Activated T-helper 1 cell treated with Interleukin-2 at 50 U/mL for 16 hours (primary cell): ENCODE data around the gene LRRC73.
"Not testable (repeated sequence)": the region's sequence is repeated elsewhere in the genome, so short reads cannot be mapped to it uniquely, and the experiment has no call there.

Experiments
- DNase-seq: peaks from one replicate; pipeline ENCODE4 v3.0.0-alpha.2; 2020; ENCODE audit warnings: low read depth

LRRC73 gene

GRCh38 chr6:43509984-43510826, at the start of gene LRRC73:
TSS of gene LRRC73 (minus strand) at chr6:43510346. CDS start at chr6:43509785, 561 bp downstream.
- peak; percentile 67 for DNase-seq

GRCh38 chr6:43559328-43559727, 49.2 kb upstream of the LRRC73 start:
- no peak for DNase-seq

- DNase-seq, result not testable (repeated sequence)
Observed at GRCh38 chr6:43557620-43558019, 47.5 kb upstream of the LRRC73 start.

GRCh38 chr6:43547222-43547621, 37.1 kb upstream of the LRRC73 start:
- DNase-seq, result no peak

GRCh38 chr6:43544461-43544860, 34.3 kb upstream of the LRRC73 start:
- DNase-seq, result no peak

- DNase-seq, result no peak
Observed at GRCh38 chr6:43541774-43542471, 31.8 kb upstream of the LRRC73 start.

- DNase-seq, result no peak
Observed at GRCh38 chr6:43540507-43540906, 30.4 kb upstream of the LRRC73 start.

GRCh38 chr6:43539409-43539808, 29.3 kb upstream of the LRRC73 start:
- not testable (repeated sequence) for DNase-seq

- not testable (repeated sequence) for DNase-seq
Observed at GRCh38 chr6:43538986-43539385, 28.8 kb upstream of the LRRC73 start.

- DNase-seq, result no peak
Observed at GRCh38 chr6:43532201-43532600, 22.1 kb upstream of the LRRC73 start.

GRCh38 chr6:43524483-43524961, 14.4 kb upstream of the LRRC73 start:
- DNase-seq, result no peak

GRCh38 chr6:43523284-43523683, 13.1 kb upstream of the LRRC73 start:
- no peak for DNase-seq

GRCh38 chr6:43522547-43523261, 12.6 kb upstream of the LRRC73 start:
- DNase-seq, result no peak

- DNase-seq, result no peak
Observed at GRCh38 chr6:43521836-43522235, 11.7 kb upstream of the LRRC73 start.

- DNase-seq, result no peak
Observed at GRCh38 chr6:43520097-43520496, 10.0 kb upstream of the LRRC73 start.

GRCh38 chr6:43517505-43518357, 7.6 kb upstream of the LRRC73 start:
- DNase-seq, result no peak

- DNase-seq, result peak; percentile 91
Observed at GRCh38 chr6:43516697-43517504, 6.8 kb upstream of the LRRC73 start, which contains the start of the genes POLR1C and YIPF3. TSS of gene POLR1C (plus strand) at chr6:43517089. CDS start at chr6:43517110, 21 bp downstream. TSS of gene YIPF3 (minus strand) at chr6:43516926. CDS start at chr6:43516807, 119 bp downstream.

- DNase-seq, result no peak
Observed at GRCh38 chr6:43516367-43516696, 6.2 kb upstream of the LRRC73 start.

GRCh38 chr6:43515808-43516207, 5.7 kb upstream of the LRRC73 start:
- DNase-seq, result no peak

- DNase-seq, result no peak
Observed at GRCh38 chr6:43511824-43512415, 1.8 kb upstream of the LRRC73 start.
